HG03139 (cell line): Measurements from ENCODE around the gene NTNG2.
"Not testable (repeated sequence)": the region's sequence is repeated elsewhere in the genome, so short reads cannot be mapped to it uniquely, and the experiment has no call there.

Source experiments
- ATAC-seq: cut with Tn5 transposase; IDR thresholded peaks from one replicate; pipeline ENCODE4 v1.9.1; 2021; ENCODE audit not compliant: unreplicated experiment

The NTNG2 gene

GRCh38 chr9:132249123-132249522 lies 87.3 kb downstream of the NTNG2 start:
- ATAC-seq: no peak

- ATAC-seq: no peak
Measured at GRCh38 chr9:132249690-132250089, 87.8 kb downstream of the NTNG2 start.

GRCh38 chr9:132250324-132251262 lies 88.7 kb downstream of the NTNG2 start:
- ATAC-seq: no peak

- no peak for ATAC-seq
Measured at GRCh38 chr9:132260846-132261245, 99.0 kb downstream of the NTNG2 start.

GRCh38 chr9:132266017-132266416 lies 104.2 kb downstream of the NTNG2 start:
- no peak for ATAC-seq

- ATAC-seq: no peak
Measured at GRCh38 chr9:132267660-132268059, 105.8 kb downstream of the NTNG2 start.

- ATAC-seq: no peak
Measured at GRCh38 chr9:132268725-132269352, 107.0 kb downstream of the NTNG2 start.

- not testable (repeated sequence) for ATAC-seq
Measured at GRCh38 chr9:132269704-132270516, 108.1 kb downstream of the NTNG2 start.

- ATAC-seq: no peak
Measured at GRCh38 chr9:132274861-132275260, 113.0 kb downstream of the NTNG2 start.

- ATAC-seq: no peak
Measured at GRCh38 chr9:132283165-132283564, 121.3 kb downstream of the NTNG2 start.

GRCh38 chr9:132283863-132284262 lies 122.0 kb downstream of the NTNG2 start:
- no peak for ATAC-seq

GRCh38 chr9:132287256-132287760 lies 125.5 kb downstream of the NTNG2 start:
- no peak for ATAC-seq

GRCh38 chr9:132288361-132288760 lies 126.5 kb downstream of the NTNG2 start:
- no peak for ATAC-seq

GRCh38 chr9:132288966-132289365 lies 127.1 kb downstream of the NTNG2 start:
- ATAC-seq: no peak

- ATAC-seq: no peak
Measured at GRCh38 chr9:132293145-132293721, 131.4 kb downstream of the NTNG2 start.
